IMR-90 (cell line): ENCODE results near the gene FAM32A. TPM values are rescaled to one million over a fixed set of nuclear protein-coding genes. Genes with fewer than 3 reads are reported as not detected.

ENCODE experiments used
- ATAC-seq: fragments of 200-7000 bp; cut with Tn5 transposase; 2 replicates; pipeline ENCODE4 v1.9.1; 2020; ENCODE audit warnings: low read depth, mild to moderate bottlenecking, moderate library complexity
- BruUV-seq: library from RNA; stranded (reverse); fragments of 400-500 nt; replicated peaks from 2 replicates; lab custom pipeline; 2021; lab: Mats Ljungman, UMichigan
- CTCF ChIA-PET: fragments of 300-600 bp; formaldehyde crosslinking; extraction: SDS; loops from one replicate; lab custom pipeline; 2021; ENCODE audit warnings: antibody characterized with exemption; lab: Yijun Ruan, JAX
- POLR2A ChIA-PET: fragments of 300-600 bp; sonication (Branson Sonifier 250); formaldehyde crosslinking; loops from one replicate; lab custom pipeline; 2022; ENCODE audit warnings: antibody characterized with exemption; ENCODE audit not compliant: unreplicated experiment; lab: Charles Lee
- DNase-seq: peaks from one replicate; pipeline ENCODE4 v3.0.0; 2013
- H2AFZ ChIP-seq: replicated peaks from 2 replicates; pipeline ENCODE3; 2013; ENCODE audit warnings: low read length, mild to moderate bottlenecking; ENCODE audit not compliant: poor library complexity
- H2AK5ac ChIP-seq: 2 replicates; pipeline ENCODE4 v1.6.1; 2013; ENCODE audit warnings: low read depth, low read length, inconsistent platforms
- H2AK9ac ChIP-seq: replicated peaks from 2 replicates; pipeline ENCODE3; 2013; ENCODE audit warnings: mild to moderate bottlenecking, low read depth, low read length, moderate library complexity; ENCODE audit not compliant: poor library complexity
- H2BK120ac ChIP-seq: 2 replicates; pipeline ENCODE4 v1.6.1; 2013; ENCODE audit warnings: low read depth, low read length, inconsistent platforms
- H2BK15ac ChIP-seq: 3 replicates; pipeline ENCODE4 v1.6.1; 2013; ENCODE audit warnings: low read depth, low read length, inconsistent platforms
- H2BK20ac ChIP-seq: 2 replicates; pipeline ENCODE4 v1.6.1; 2013; ENCODE audit warnings: low read depth, mild to moderate bottlenecking, inconsistent platforms, low read length, moderate library complexity
- H2BK5ac ChIP-seq: 2 replicates; pipeline ENCODE4 v1.6.1; 2013; ENCODE audit warnings: mild to moderate bottlenecking, low read depth, low read length, inconsistent platforms; ENCODE audit not compliant: poor library complexity, severe bottlenecking
- H3K14ac ChIP-seq: replicated peaks from 2 replicates; pipeline ENCODE4 v1.6.1; 2013; ENCODE audit warnings: low read depth, low read length, inconsistent platforms
- H3K18ac ChIP-seq: 2 replicates; pipeline ENCODE4 v1.6.1; 2013; ENCODE audit warnings: low read depth, low read length, control low read depth
- H3K23ac ChIP-seq: 2 replicates; pipeline ENCODE4 v1.6.1; 2013; ENCODE audit warnings: low read depth, low read length, inconsistent platforms
- H3K27ac ChIP-seq: 2 replicates; pipeline ENCODE4 v1.5.1; 2013; ENCODE audit warnings: mild to moderate bottlenecking, control low read depth, low read length; ENCODE audit not compliant: insufficient read depth
- H3K27me3 ChIP-seq: 2 replicates; pipeline ENCODE4 v1.6.1; 2013; ENCODE audit warnings: low read length; ENCODE audit not compliant: control insufficient read depth, insufficient read depth
- H3K36me3 ChIP-seq: 2 replicates; pipeline ENCODE4 v1.6.1; 2013; ENCODE audit warnings: low read length, mixed read lengths; ENCODE audit not compliant: control insufficient read depth, insufficient read depth
- H3K4ac ChIP-seq: 2 replicates; pipeline ENCODE4 v1.6.1; 2013; ENCODE audit warnings: low read depth, low read length, inconsistent platforms
- H3K4me1 ChIP-seq: 2 replicates; pipeline ENCODE4 v1.6.1; 2013; ENCODE audit warnings: low read length, mixed read lengths; ENCODE audit not compliant: control insufficient read depth, insufficient read depth
- H3K4me2 ChIP-seq: 2 replicates; pipeline ENCODE4 v1.6.1; 2013; ENCODE audit warnings: low read depth, mild to moderate bottlenecking, control low read depth, low read length, moderate library complexity
- H3K4me3 ChIP-seq: 2 replicates; pipeline ENCODE4 v1.5.1; 2013; ENCODE audit warnings: low read depth, mild to moderate bottlenecking, control low read depth, low read length, moderate library complexity; ENCODE audit not compliant: insufficient read depth
- H3K56ac ChIP-seq: 2 replicates; pipeline ENCODE4 v1.6.1; 2013; ENCODE audit warnings: low read length, inconsistent platforms; ENCODE audit not compliant: insufficient read depth; ENCODE audit errors: extremely low read depth
- H3K79me1 ChIP-seq, 2 experiments: 2 replicates each; pipeline ENCODE4 v1.6.1; 2013; ENCODE audit warnings: low read length in 2 of 2, inconsistent platforms in 1 of 2, low read depth in 1 of 2
- H3K9ac ChIP-seq: 2 replicates; pipeline ENCODE4 v1.6.1; 2013; ENCODE audit warnings: low read depth, low read length, control low read depth
- H3K9me1 ChIP-seq: 2 replicates; pipeline ENCODE4 v1.6.1; 2013; ENCODE audit warnings: low read length, inconsistent platforms; ENCODE audit not compliant: insufficient read depth
- H3K9me3 ChIP-seq: 2 replicates; pipeline ENCODE4 v1.6.1; 2013; ENCODE audit warnings: low read length; ENCODE audit not compliant: control insufficient read depth, insufficient read depth
- H4K20me1 ChIP-seq: 2 replicates; pipeline ENCODE4 v1.6.1; 2013; ENCODE audit warnings: low read length, inconsistent platforms; ENCODE audit not compliant: insufficient read depth
- H4K5ac ChIP-seq: 2 replicates; pipeline ENCODE4 v1.6.1; 2013; ENCODE audit warnings: mild to moderate bottlenecking, low read depth, low read length, control low read depth
- H4K8ac ChIP-seq, 2 experiments: 2 replicates each; pipeline ENCODE4 v1.6.1; 2013; ENCODE audit warnings: low read depth in 2 of 2, low read length in 2 of 2, control low read depth in 1 of 2, inconsistent platforms in 1 of 2
- H4K91ac ChIP-seq: 2 replicates; pipeline ENCODE4 v1.6.1; 2013; ENCODE audit warnings: low read depth, low read length, inconsistent platforms; ENCODE audit not compliant: insufficient read depth
- BHLHE40 ChIP-seq: fragments of 150-350 bp; IDR thresholded peaks from 2 replicates; pipeline ENCODE4 v1.6.1; 2016; ENCODE audit warnings: mild to moderate bottlenecking, low read depth, low read length
- CEBPB ChIP-seq: IDR thresholded peaks from 2 replicates; pipeline ENCODE4 v1.6.1; 2012; ENCODE audit warnings: low read depth, low read length, improper control_type of control experiment
- CHD1 ChIP-seq: IDR thresholded peaks from 2 replicates; pipeline ENCODE4 v1.6.1; 2012; ENCODE audit warnings: low read depth, low read length, improper control_type of control experiment
- CTCF ChIP-seq: conservative IDR thresholded peaks from 2 replicates; pipeline ENCODE4 v1.5.1; 2012; ENCODE audit warnings: mild to moderate bottlenecking, low read depth, low read length, improper control_type of control experiment
- ELK1 ChIP-seq: fragments of 150-350 bp; IDR thresholded peaks from 2 replicates; pipeline ENCODE4 v1.6.1; 2016; ENCODE audit warnings: low read depth, mild to moderate bottlenecking, low read length, moderate library complexity, borderline replicate concordance
- MAFK ChIP-seq: IDR thresholded peaks from 2 replicates; pipeline ENCODE4 v1.6.1; 2012; ENCODE audit warnings: low read depth, low read length, improper control_type of control experiment
- MAZ ChIP-seq: IDR thresholded peaks from 2 replicates; pipeline ENCODE4 v1.6.1; 2012; ENCODE audit warnings: low read depth, mild to moderate bottlenecking, low read length, improper control_type of control experiment, moderate library complexity, borderline replicate concordance
- MXI1 ChIP-seq: IDR thresholded peaks from 2 replicates; pipeline ENCODE4 v1.6.1; 2012; ENCODE audit warnings: low read depth, mild to moderate bottlenecking, low read length, moderate library complexity, borderline replicate concordance
- NFE2L2 ChIP-seq: fragments of 150-350 bp; IDR thresholded peaks from 2 replicates; pipeline ENCODE4 v1.6.1; 2016; ENCODE audit warnings: low read depth, mild to moderate bottlenecking, low read length
- POLR2A ChIP-seq: IDR thresholded peaks from 2 replicates; pipeline ENCODE4 v1.6.1; 2012; ENCODE audit warnings: mild to moderate bottlenecking, low read depth, low read length
- RAD21 ChIP-seq: IDR thresholded peaks from 2 replicates; pipeline ENCODE4 v1.6.1; 2012; ENCODE audit warnings: low read length, improper control_type of control experiment
- RCOR1 ChIP-seq: IDR thresholded peaks from 2 replicates; pipeline ENCODE4 v1.6.1; 2012; ENCODE audit warnings: mild to moderate bottlenecking, low read length, improper control_type of control experiment; ENCODE audit not compliant: insufficient replicate concordance
- RFX5 ChIP-seq: IDR thresholded peaks from 2 replicates; pipeline ENCODE4 v1.8.0; 2012; ENCODE audit warnings: low read depth, mild to moderate bottlenecking, low read length, moderate library complexity
- SMC3 ChIP-seq: fragments of 150-350 bp; IDR thresholded peaks from 2 replicates; pipeline ENCODE4 v1.6.1; 2016; ENCODE audit warnings: low read depth, mild to moderate bottlenecking, antibody characterized with exemption, low read length, moderate library complexity
- USF2 ChIP-seq: fragments of 150-350 bp; IDR thresholded peaks from 2 replicates; pipeline ENCODE4 v1.6.1; 2017; ENCODE audit warnings: mild to moderate bottlenecking, antibody characterized with exemption, low read length, low read depth
- WGBS, 2 experiments: methylation state at CpG; one replicate each; pipeline versions ENCODE4 v1.1.5 to v1.1.7; 2013; ENCODE audit warnings: missing lambda C conversion rate in 2 of 2; ENCODE audit not compliant: insufficient read length in 1 of 2; ENCODE audit errors: extremely low coverage in 2 of 2; 5-methylcytosine and 5-hydroxymethylcytosine counted together
- dilution Hi-C: fragments of 300-500 bp; cut with HindIII; formaldehyde crosslinking; loops from one replicate; pipeline ENCODE4 v1.14.3; 2018; ENCODE audit warnings: low sequenced_read_pairs; ENCODE audit not compliant: unreplicated experiment
- in situ Hi-C: fragments of 300-500 bp; cut with MboI; formaldehyde crosslinking; loops from 3 replicates; pipeline ENCODE4 v1.14.3; 2019; ENCODE audit warnings: low sequenced_read_pairs, inconsistent platforms, mixed read lengths
- intact Hi-C: fragments of 100-400 bp; cut with micrococcal nuclease; formaldehyde crosslinking; loops from 2 replicates; pipeline ENCODE4 v1.10.0; 2022
- polyA plus RNA-seq, 3 experiments: library from polyadenylated mRNA; depleted of rRNA; stranded (reverse); fragments of >200 nt; gene quantifications; 2 replicates each; pipeline ENCODE4 v1.2.3, GENCODE V29; 2012; ENCODE audit warnings: low replicate concordance in 1 of 3
- total RNA-seq: library from RNA; depleted of rRNA; stranded (reverse); fragments of >200 nt; gene quantifications from 2 replicates; pipeline ENCODE4 v1.2.3, GENCODE V29; 2012

Gene FAM32A
- total and polyA plus RNA-seq, 2 of the 4 experiments (the other 2 are of a cell fraction): 99.5 to 130 TPM

GRCh38 chr19:16160943-16161560 lies 24.2 kb upstream of the FAM32A start:
- DNase-seq (peak; percentile 87), ATAC-seq (peak; percentile 86)
- intact Hi-C loops: no loop called here
- H4K8ac ChIP-seq: peak overlapping the region; percentile 51 to 94; a peak in 3 of 4 replicates
- H3K36me3 ChIP-seq: no peaks in the 10 kb centered on the region
- no peaks in the 10 kb centered on the region for H4K20me1 ChIP-seq
- H3K4me2 ChIP-seq: peak overlapping the region; percentile 50
- H3K27me3 ChIP-seq: no peaks in the 10 kb centered on the region
- peaks cover 8% of the 10 kb centered on the region for H3K4me1 ChIP-seq
- dilution Hi-C loops: no loop called here
- H2BK20ac ChIP-seq: peak overlapping the region; percentile 93
- H2AK5ac ChIP-seq: peak overlapping the region; percentile 97
- ChIA-PET CTCF (no interaction called here), POLR2A (no interaction called here)
- H2AK9ac ChIP-seq: peak overlapping the region; percentile 94
- 0 out of 2 replicates have a peak overlapping the region, but pooled peaks have one; percentile 12 for H3K56ac ChIP-seq
- H2AFZ ChIP-seq: peak overlapping the region; percentile 89
- H3K18ac ChIP-seq: peak overlapping the region; percentile 31; the same call in 1 of the 2 replicates
- peaks cover 8% of the 10 kb centered on the region for H3K9me1 ChIP-seq
- no CpG with 5 or more reads among the region's 14 CpGs for WGBS, 2 experiments
- H3K23ac ChIP-seq: peak overlapping the region; percentile 11; the same call in 1 of the 2 replicates
- BruUV-seq: no TSS peak
- no peak overlapping the region for H3K4me3 ChIP-seq
- peak overlapping the region; percentile 90 for H3K4ac ChIP-seq
- no peak overlapping the region for H4K5ac ChIP-seq
- no peaks in the 10 kb centered on the region for H3K79me1 ChIP-seq
- in situ Hi-C loops: no loop called here
- peak overlapping the region; percentile 5; the same call in 1 of the 2 replicates for H3K9ac ChIP-seq
- H2BK120ac ChIP-seq: peak overlapping the region; percentile 93
- H3K14ac ChIP-seq: peak overlapping the region; percentile 35; the same call in 1 of the 2 replicates
- H3K27ac ChIP-seq: peak overlapping the region; percentile 54
- no peaks in the 10 kb centered on the region for H3K9me3 ChIP-seq
- H2BK15ac ChIP-seq: peak overlapping the region; percentile 51; the same call in 2 of the 3 replicates
- peak overlapping the region; percentile 84 for H2BK5ac ChIP-seq
- H4K91ac ChIP-seq: peak overlapping the region; percentile 79
- no peak for TF ChIP-seq ELK1
- TF ChIP-seq MAZ: 0 out of 2 replicates have a peak, but pooled peaks have one; percentile 21
- no peak for TF ChIP-seq CEBPB
- no peak for TF ChIP-seq USF2
- peak; percentile 82 for TF ChIP-seq RCOR1
- no peak for TF ChIP-seq MXI1
- no peak for TF ChIP-seq SMC3
- no peak for TF ChIP-seq CHD1
- no peak for TF ChIP-seq POLR2A
- TF ChIP-seq CTCF: no peak
- TF ChIP-seq NFE2L2: no peak
- TF ChIP-seq RFX5: no peak
- no peak for TF ChIP-seq RAD21
- peak; percentile 64; the same call in 1 of the 2 replicates for TF ChIP-seq BHLHE40
- peak; percentile 32; the same call in 1 of the 2 replicates for TF ChIP-seq MAFK
